MM.1S (cell line): Measurements from ENCODE around the gene CACHD1.

Experiments
- DNase-seq: peaks from one replicate; pipeline ENCODE4 v3.0.0-alpha.2; 2015
- H2AFZ ChIP-seq: fragments of 300-600 bp; sonication (generic); 2 replicates; pipeline ENCODE4 v1.6.0; 2016; ENCODE audit warnings: antibody characterized with exemption, low read length
- H3F3A ChIP-seq: fragments of 300-600 bp; sonication (generic); 2 replicates; pipeline ENCODE4 v1.6.1; 2016; ENCODE audit warnings: mild to moderate bottlenecking, antibody characterized with exemption, low read length, moderate library complexity, mixed read lengths; ENCODE audit not compliant: insufficient read depth
- H3K27ac ChIP-seq: fragments of 300-600 bp; sonication (generic); 2 replicates; pipeline ENCODE4 v1.5.1; 2016; ENCODE audit warnings: mild to moderate bottlenecking, low read length
- H3K27me3 ChIP-seq: fragments of 300-600 bp; sonication (generic); replicated peaks from 2 replicates; pipeline ENCODE4 v1.6.0; 2016; ENCODE audit warnings: low read length; ENCODE audit not compliant: insufficient read depth
- H3K36me3 ChIP-seq: fragments of 300-600 bp; sonication (generic); replicated peaks from 2 replicates; pipeline ENCODE4 v1.6.1; 2016; ENCODE audit warnings: mild to moderate bottlenecking, low read length, mixed read lengths; ENCODE audit not compliant: insufficient read depth
- H3K4me1 ChIP-seq: fragments of 300-600 bp; sonication (generic); 2 replicates; pipeline ENCODE4 v1.6.1; 2016; ENCODE audit warnings: low read length, mixed read lengths
- H3K4me2 ChIP-seq: fragments of 300-600 bp; sonication (generic); 2 replicates; pipeline ENCODE4 v1.6.0; 2016; ENCODE audit warnings: low read depth, low read length
- H3K4me3 ChIP-seq: fragments of 300-600 bp; sonication (generic); 2 replicates; pipeline ENCODE4 v1.5.1; 2016; ENCODE audit warnings: low read length, mixed read lengths
- H3K79me2 ChIP-seq: fragments of 300-600 bp; sonication (generic); 2 replicates; pipeline ENCODE4 v1.6.1; 2016; ENCODE audit warnings: mixed run types, low read length, mixed read lengths
- H3K9ac ChIP-seq: fragments of 300-600 bp; sonication (generic); 2 replicates; pipeline ENCODE4 v1.6.1; 2016; ENCODE audit warnings: low read length, mixed read lengths
- H3K9me2 ChIP-seq: fragments of 300-600 bp; sonication (generic); replicated peaks from 2 replicates; pipeline ENCODE4 v1.6.1; 2016; ENCODE audit warnings: mild to moderate bottlenecking, low read length, mixed read lengths; ENCODE audit not compliant: insufficient read depth
- H3K9me3 ChIP-seq: fragments of 300-600 bp; sonication (generic); replicated peaks from 2 replicates; pipeline ENCODE4 v1.6.1; 2016; ENCODE audit warnings: mild to moderate bottlenecking, low read length, mixed read lengths; ENCODE audit not compliant: insufficient read depth
- H4K20me1 ChIP-seq: fragments of 300-600 bp; sonication (generic); 2 replicates; pipeline ENCODE4 v1.6.1; 2016; ENCODE audit warnings: mild to moderate bottlenecking, low read length, moderate library complexity, mixed read lengths; ENCODE audit not compliant: insufficient read depth
- CTCF ChIP-seq: fragments of 300-600 bp; sonication (generic); IDR thresholded peaks from 2 replicates; pipeline ENCODE4 v1.5.1; 2016; ENCODE audit warnings: antibody characterized with exemption, low read length, mixed read lengths
- EZH2 ChIP-seq: fragments of 300-600 bp; sonication (generic); optimal IDR thresholded peaks from 2 replicates; pipeline ENCODE3; 2017; ENCODE audit warnings: low read depth, mild to moderate bottlenecking, antibody characterized with exemption, low read length, mixed read lengths
- EZH2phosphoT487 ChIP-seq: fragments of 300-600 bp; sonication (generic); IDR thresholded peaks from 2 replicates; pipeline ENCODE4 v1.6.1; 2018; ENCODE audit warnings: antibody characterized with exemption, low read length

Gene CACHD1

GRCh38 chr1:64484651-64485050 is 14.7 kb downstream of the CACHD1 start:
- no peak overlapping the region for H3K9ac ChIP-seq

GRCh38 chr1:64486193-64486592 is 16.3 kb downstream of the CACHD1 start:
- no peaks in the 10 kb centered on the region for H3F3A ChIP-seq
- H3K27me3 ChIP-seq, result no peaks in the 10 kb centered on the region
- H3K4me2 ChIP-seq, result no peak overlapping the region
- no peaks in the 10 kb centered on the region for H4K20me1 ChIP-seq
- no peak for DNase-seq
- H3K27ac ChIP-seq, result no peak overlapping the region
- no peaks in the 10 kb centered on the region for H3K9me3 ChIP-seq
- no peaks in the 10 kb centered on the region for H3K79me2 ChIP-seq
- TF ChIP-seq EZH2 (no peak), EZH2phosphoT487 (no peak), CTCF (no peak)
- H3K4me1 ChIP-seq, result no peaks in the 10 kb centered on the region
- no peak overlapping the region for H2AFZ ChIP-seq
- no peaks in the 10 kb centered on the region for H3K9me2 ChIP-seq
- H3K9ac ChIP-seq, result no peak overlapping the region
- no peak overlapping the region for H3K4me3 ChIP-seq
- H3K36me3 ChIP-seq, result no peaks in the 10 kb centered on the region

More at GRCh38 chr1:64484651-64485050, 14.7 kb downstream of the CACHD1 start:
- Histone ChIP-seq H3K27ac (no peak overlapping the region), H4K20me1 (no peaks in the 10 kb centered on the region), H3K4me1 (no peaks in the 10 kb centered on the region), H3K9me2 (no peaks in the 10 kb centered on the region), H3F3A (no peaks in the 10 kb centered on the region), H3K9me3 (no peaks in the 10 kb centered on the region), H3K36me3 (no peaks in the 10 kb centered on the region), H3K4me2 (no peak overlapping the region), H3K79me2 (no peaks in the 10 kb centered on the region), H2AFZ (no peak overlapping the region), H3K27me3 (no peaks in the 10 kb centered on the region), H3K4me3 (no peak overlapping the region)
- TF ChIP-seq EZH2, result no peak
- TF ChIP-seq CTCF, result no peak
- TF ChIP-seq EZH2phosphoT487, result no peak
- DNase-seq, result no peak

GRCh38 chr1:64487061-64487460 is 17.1 kb downstream of the CACHD1 start:
- no peaks in the 10 kb centered on the region for H3K79me2 ChIP-seq
- no peak overlapping the region for H3K9ac ChIP-seq
- no peaks in the 10 kb centered on the region for H3K27me3 ChIP-seq
- H3K9me3 ChIP-seq, result no peaks in the 10 kb centered on the region
- no peak for DNase-seq
- TF ChIP-seq CTCF, result no peak
- no peak for TF ChIP-seq EZH2
- TF ChIP-seq EZH2phosphoT487, result no peak
- no peak overlapping the region for H3K4me2 ChIP-seq
- H3F3A ChIP-seq, result no peaks in the 10 kb centered on the region
- H3K4me3 ChIP-seq, result no peak overlapping the region
- H2AFZ ChIP-seq, result no peak overlapping the region
- no peaks in the 10 kb centered on the region for H3K4me1 ChIP-seq
- no peaks in the 10 kb centered on the region for H4K20me1 ChIP-seq
- no peak overlapping the region for H3K27ac ChIP-seq
- no peaks in the 10 kb centered on the region for H3K36me3 ChIP-seq
- H3K9me2 ChIP-seq, result no peaks in the 10 kb centered on the region
